Stimulated activated CD8-positive, alpha-beta memory T cell treated with anti-CD3 and anti-CD28 coated beads, Interleukin-2, amount 100 ng/mL, for 1 hour (primary cell): ENCODE measurements around the gene ANAPC2.

ENCODE experiments used
- DNase-seq, 2 donors: peaks; one replicate each; pipeline ENCODE4 v3.0.0-alpha.2; 2020; ENCODE audit warnings: low read depth in 2 of 2

ANAPC2 gene

DNA sequence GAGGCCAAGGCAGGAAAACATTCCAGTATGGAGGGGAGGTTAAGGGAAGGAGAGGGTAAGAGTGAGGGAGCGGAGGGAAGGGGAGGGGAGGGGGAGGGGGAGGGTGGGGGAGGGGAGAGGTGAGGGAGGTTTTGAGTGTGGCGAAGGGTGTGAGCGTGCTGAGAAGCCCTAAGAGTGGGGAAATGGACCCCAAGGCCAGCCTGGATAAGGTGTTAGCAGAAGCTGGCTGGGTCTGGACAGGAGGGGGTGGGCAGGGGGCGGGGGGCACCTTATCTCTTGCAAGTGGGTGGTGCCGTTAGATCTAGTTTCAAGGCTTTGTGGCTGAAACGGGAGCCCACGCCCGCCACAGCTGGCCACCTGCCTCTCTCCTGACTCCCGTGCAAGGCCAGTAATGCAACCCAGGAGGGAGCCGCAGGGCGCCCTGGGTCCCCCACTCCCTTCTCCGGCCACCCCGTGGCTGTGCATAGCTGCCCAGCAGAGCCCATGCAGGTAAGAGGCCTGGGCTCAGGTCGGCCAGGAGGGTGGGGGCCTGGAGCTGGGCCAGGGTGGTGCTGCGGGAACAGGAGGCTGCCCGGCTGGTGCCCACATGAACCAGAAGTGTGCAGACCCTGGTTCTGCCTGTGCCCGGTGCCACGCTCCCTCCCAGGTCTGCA, 39.6 kb upstream of the ANAPC2 start:
- no peak for DNase-seq

DNA sequence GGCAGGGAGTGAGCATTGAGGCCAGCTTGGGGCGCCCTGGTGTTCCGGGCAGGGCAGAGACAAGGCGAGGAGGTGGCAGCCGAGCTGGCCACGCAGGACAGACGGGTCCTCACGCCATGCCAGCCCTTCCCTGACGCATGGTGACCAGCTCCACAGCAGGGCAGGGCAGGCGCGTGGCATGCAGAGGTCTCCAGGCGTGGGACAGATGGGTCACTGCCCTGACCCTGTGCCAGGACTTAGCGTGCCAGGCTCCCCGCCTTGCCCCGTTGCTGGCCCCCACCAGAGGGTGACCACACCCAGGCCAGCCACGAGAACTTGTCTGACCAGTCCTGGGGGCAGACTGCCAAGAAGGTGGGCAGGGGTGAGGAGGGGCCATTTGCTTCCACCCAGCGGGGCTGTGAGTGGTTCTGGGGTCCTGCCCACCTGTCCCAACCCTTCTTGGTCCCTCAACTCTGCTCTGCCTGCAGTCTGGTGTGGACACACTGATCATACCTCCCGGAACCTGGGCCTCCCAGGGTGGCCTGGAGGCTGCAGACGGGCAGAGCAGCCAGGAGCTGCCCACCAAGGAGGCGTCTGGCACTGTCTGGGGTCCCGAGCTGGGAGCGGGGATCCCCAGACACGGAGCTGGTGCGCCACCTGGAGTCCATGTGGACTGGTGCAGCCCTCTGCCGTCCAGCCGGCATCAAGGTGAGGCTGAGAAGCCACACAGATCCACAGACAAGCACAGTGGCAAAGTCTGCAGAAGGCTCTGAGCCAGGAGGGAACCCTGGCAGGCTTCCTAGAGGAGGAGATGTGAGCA, 38.9 kb upstream of the ANAPC2 start, which contains the start of gene RNF224:
Gene RNF224 (plus strand): TSS at position 449 of the 799 bp plus-strand sequence. CDS start 834 bp downstream, outside the sequence.
- DNase-seq, result peak; percentile 60 to 72

DNA sequence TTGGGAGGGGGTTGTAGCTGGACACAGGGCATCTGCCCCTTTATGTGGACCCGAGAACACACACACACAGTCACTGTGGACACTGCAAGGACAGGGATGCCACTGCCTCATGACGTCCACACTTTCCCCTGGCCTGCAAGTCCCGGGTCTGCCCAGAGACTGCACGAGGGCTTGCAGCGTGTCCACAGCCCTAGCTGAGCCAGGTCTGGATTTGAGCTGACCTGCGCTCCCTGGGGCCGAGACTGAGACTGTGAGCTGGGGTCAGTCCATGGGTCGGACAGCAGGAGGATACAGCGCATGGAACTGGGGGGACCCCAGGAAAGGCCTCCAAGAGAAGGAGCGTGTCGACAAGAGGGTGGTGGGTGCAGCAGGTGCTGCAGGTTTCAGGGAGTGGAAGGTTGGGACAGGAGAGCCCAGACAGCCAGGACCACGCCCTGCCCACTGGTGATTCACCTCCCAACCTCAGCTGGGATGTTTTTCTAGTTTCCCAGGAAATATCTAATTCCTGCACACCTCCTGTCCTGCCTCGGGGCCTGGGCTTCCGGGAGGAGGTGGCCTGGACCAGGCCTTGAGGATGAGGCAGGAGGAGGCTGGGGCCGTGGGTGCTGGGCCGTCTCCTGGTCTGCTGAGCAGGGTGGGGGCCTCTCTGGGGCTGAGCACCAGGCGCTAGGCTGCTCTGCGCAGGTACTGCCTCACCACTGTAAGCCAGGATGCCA, 38.1 kb upstream of the ANAPC2 start:
- DNase-seq, result no peak

DNA sequence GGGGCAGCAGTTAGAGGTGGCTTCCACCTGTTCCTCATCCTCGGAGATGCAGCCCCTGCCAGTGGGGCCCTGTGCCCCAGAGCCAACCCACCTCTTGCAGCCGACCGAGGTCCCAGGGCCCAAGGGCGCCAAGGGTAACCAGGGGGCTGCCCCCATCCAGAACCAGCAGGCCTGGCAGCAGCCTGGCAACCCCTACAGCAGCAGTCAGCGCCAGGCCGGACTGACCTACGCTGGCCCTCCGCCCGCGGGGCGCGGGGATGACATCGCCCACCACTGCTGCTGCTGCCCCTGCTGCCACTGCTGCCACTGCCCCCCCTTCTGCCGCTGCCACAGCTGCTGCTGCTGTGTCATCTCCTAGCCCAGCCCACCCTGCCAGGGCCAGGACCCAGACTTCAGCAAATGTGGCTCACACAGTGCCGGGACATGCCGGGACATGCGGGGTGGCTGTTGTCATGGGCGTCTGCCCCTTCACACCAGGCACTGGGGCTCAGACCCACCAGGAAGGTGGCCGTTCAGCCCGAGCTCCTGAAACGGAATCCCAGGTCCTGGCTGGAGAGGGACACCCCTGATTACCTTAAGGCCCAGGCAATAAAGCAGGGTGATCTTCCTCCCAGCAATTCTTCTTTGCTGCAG, 37.5 kb upstream of the ANAPC2 start:
- DNase-seq, result no peak

DNA sequence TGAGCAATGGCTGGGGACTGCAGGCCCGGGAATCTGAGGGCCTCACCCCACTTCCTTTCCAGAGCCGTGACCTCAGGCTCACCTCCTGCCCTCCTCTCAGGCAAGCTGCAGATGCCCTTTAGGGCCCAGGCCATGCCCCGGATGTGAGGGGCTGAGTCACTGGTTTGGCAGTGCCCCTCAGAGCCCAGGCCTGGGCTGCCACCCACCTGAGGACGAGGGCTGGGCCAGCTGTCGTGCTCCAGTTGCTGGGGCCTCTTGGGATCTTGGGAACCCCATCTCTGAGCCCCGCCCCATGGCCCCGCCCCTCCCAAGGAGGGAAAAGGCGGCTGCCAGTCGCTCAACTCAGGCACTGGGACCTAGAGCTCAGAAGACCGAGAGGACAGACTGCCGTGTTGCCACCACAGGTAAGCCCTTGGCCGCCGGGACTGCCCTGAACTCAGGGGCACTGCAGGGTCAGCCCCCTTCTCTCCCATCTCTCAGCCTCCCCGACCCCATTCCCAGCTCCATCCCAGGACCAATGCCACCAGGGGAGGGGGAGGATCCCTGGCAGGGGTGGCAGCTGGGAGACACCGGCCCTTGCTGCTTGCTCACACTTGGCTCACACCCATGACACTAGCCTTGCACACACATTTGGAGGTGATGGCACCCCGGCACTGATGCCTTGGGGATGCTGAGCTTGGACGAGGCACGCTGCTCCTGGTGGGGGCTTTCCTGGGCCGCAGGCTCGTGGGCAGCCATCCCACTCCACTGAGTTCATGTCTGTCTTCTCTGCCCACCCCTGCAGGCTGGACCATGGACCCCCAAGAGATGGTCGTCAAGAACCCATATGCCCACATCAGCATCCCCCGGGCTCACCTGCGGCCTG, 36.7 kb upstream of the ANAPC2 start, which contains the start of gene CYSRT1:
Gene CYSRT1 (plus strand): TSS at position 345 of the 865 bp plus-strand sequence. CDS start 448 bp downstream, at position 793.
- DNase-seq, result no peak

DNA sequence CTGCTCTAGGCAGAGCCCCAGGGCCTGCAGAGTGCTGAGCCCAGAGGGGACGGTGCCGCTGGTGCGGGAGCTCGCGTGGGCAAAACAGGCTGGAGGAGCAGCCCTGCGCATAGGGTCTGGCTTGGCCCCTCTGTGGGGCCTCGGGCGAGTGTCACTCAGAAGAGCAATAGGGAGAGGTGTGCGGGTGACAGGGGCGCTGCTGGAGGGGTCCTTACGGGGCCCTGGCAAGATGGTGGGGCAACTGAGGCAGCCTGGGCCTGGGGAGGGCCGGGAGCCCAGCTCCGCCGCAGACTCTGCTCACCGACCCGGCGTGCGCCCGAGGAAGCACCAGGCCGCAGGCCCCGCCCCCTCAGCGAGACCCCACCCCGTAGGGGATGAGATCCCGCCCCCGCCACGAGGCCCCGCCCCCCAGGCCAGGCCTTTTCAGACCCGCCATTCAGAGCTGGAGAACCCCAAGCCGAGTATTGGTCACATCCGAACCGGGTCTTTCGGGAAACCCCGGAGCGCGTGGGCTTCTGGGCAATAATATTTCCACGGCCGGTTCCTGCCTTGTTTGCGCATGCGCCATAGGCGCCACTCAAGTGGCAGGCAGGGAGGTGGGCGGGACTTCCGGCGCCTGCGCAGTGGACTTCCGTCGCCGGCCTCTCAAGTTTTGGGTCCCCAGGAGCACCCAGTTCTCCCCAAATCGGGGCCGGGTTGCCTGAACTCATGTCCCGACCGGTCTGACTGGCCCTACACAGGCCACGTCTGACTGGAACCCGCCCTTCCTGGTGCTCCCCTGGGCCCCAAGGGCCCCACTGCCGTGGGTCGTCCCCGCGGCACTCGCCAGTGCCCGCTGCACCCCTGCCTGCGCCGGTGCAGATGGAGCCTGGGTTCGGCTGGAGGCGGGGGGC, 35.0 kb upstream of the ANAPC2 start:
- peak; percentile 93 to 97 for DNase-seq

DNA sequence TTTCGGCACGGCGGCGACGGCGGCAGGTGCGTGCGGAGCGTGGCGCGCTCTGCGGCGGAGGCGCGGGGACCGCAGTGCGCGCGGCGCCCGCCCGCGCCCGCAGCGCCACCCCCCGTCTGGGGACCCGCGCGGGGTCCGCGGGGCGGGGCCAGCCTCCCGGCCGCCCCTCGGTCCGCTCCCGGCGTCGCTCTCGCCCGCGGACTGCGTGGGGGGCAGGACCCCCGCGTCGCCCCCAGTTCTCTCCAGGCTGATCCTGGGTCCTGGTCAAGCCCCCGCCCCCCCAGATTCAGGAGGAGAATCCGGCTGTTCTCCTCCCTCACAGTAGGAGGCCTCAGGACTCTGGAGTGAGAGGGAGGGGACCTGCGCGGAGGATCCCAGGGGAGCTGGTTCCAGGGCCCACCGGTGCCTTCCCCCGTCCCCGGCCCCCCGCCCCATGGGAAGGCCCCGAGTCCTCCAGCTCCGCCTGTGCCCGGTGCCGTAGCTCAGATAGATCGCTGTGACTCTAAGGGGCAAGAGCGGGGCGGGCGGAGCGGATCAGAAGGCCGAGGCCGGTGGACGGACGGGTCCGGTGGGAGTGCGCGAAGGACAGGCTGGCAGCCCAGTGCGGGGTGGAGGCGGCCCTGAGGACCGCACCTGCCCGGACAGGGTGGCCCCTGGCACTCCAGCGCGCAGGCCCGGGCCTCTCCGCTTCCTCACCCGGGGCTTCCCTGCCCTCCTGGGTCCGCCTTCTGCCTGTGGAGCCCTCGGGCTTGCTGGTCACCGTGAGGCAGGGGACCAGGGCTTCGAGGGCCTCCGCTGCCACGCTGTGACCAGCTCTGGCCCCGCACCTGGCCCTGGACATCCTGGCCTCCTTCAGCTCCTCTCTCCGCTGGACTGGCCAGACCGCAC, 34.1 kb upstream of the ANAPC2 start, which contains the start of gene RNF208:
Gene RNF208 (minus strand): TSS at position 51 of the 888 bp plus-strand sequence. CDS start 1,028 bp downstream, outside the sequence.
- no peak for DNase-seq

DNA sequence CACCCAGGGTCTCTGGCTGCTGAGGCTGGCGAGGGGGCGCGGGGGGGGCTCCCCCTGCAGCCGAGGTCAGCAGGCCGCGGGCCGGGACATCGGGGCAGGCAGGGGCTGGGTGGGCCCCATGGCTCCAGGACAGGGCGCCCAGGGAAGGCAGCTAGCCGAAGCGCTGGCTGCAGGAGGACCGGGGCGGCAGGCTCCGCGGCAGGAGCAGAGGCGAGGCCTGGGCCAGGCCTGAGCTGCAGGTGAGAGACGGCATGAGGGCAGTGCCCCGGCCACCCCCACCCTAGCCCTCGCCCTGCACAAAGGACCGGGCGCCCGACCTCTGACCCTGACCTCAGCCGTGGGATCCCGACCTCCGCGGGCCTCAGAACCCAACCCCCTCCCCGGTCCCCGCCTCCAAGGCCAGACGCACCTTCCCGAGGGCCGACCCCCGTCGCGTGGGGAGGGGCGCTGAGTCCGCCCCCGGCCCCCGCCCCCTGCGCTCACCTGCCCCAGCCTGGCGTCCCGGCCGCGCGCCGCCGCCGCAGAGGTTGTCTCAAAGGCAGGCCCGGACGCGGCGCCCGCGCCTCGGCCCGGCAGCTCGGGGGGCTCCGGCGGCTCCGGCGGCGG, 33.2 kb upstream of the ANAPC2 start:
- DNase-seq, result no peak

DNA sequence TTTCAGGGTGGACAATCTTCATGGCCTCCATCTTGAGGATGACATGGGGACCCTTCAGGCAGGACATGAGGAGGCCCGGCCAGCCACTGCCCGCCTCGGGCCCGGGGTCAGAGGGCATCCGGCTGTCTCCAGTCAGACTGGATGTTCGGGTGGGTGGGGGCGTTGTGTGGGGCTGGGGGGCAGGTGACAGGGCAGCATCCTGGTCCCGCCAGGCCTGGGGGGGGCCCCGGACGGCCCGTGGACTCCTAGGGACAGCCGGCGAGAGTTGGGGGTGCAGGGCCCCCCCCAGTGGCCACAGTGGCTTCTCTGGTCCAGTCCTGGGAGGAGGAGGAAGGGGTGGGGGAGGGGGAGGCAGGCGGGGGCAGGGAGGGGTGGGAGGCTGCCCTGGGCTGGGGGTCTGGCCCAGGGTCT, 32.7 kb upstream of the ANAPC2 start:
- no peak for DNase-seq

DNA sequence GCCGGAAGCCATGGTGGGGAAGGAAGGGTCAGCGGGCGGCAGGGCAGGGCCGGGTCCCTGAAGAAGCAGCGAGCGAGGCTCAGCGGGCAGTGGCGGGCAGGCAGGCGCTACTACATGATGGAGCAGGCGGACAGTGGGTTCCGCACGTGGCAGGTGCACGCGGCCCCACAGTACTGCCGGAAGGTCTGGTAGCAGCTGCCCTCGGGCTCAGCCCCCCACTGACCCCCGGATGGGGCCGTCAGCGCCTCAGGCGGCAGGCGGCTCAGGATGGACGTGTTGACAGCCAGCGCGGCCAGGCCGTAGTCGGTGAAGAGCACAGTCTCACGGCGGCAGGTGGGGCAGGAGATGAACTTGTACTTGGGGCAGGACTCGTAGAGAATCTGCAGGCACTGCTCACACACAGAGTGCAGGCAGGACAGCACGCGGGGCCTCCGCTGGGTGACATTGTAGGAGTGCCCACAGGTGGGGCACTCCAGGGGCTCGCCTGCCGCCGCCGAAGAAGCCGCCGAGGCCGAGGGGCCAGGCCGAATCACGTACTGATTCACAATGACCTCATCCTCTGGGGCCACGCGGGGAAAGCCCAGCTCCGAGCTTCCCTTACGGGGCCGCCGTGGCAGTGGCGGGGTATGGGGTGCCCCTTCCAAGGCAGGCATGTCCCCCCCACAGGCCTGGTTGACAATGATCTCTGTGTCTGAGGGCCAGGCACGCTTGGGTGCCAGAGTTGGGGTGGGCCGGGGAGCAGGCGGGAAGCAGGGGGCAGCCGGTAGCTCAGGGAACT, 32.1 kb upstream of the ANAPC2 start:
- no peak for DNase-seq

DNA sequence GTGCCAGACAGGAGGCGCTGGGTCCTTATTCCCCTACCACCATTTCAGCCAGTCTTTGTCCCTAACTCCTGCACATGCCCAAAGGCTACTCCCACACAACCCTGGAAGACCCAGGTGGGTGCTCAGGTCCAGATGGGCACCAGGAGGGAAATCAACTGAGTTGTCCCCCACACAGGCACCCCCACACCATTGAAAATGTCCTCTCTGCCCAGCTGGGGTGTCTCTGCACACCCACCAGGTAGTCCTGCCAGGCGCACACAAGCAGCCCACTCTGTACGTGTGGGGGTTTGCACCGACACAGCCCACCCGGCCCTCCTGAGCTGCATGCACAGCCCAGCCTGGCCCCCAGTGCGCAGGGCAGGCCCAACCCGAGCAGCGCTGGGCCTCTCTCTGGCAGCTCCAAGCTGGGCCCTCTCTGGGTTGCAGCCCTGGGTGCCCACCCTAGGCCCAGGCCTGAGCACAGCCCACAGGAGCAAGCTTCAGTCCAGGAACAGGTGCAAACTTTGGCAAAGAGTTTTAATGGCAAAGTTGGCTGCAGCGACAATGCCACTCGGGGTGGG, 31.5 kb upstream of the ANAPC2 start:
- no peak for DNase-seq

DNA sequence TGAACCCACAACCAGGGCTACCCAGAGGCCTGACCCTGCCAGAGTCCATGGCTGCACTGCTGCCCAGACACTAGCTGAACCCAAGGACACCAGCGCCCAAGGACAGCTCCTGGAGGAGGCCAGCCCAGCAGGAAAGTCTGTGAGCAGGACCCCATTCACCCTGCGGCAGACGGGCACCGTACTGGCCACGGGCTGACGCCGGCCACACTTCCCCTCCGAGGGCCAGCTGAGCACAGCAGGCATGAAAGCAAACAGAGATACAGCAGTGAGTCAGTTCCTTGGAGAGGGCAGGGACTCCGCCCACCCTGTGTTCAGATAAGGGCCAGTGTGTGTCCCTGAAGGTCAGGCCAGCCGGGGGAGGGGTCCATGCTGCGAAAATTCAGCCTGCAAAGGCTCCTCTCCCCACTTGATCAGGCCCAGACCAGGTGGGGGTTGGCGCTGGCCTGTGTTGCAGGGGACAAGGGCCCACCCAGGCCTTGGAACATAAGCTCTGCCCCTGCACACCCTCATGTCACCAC, 30.5 kb upstream of the ANAPC2 start:
- no peak for DNase-seq

DNA sequence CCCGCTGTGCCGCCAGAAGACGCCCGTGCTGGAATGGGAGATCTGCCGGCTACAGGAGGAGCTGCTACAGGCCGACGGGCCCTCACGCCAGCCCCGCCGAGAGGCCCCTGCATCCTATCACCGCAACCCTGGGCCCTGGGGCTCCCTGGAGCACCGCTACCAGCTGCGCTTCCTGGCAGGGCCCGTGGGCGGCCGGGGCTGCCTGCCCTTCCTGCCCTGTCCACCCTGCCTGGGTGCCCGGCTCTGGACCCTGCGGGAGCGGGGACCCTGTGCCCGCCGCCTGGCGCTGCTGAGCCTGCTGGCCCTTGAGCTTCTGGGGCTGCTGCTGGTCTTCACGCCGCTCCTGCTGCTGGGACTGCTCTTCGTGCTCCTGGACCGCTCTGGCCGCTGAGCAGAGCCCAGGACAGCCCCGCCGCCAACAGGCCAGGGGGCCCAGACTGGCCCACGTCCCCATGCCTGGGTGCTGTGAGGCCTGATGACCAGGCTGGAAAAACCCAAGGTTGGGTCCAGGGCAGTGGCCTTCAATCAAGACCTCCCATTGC, 29.9 kb upstream of the ANAPC2 start:
- DNase-seq, result no peak

DNA sequence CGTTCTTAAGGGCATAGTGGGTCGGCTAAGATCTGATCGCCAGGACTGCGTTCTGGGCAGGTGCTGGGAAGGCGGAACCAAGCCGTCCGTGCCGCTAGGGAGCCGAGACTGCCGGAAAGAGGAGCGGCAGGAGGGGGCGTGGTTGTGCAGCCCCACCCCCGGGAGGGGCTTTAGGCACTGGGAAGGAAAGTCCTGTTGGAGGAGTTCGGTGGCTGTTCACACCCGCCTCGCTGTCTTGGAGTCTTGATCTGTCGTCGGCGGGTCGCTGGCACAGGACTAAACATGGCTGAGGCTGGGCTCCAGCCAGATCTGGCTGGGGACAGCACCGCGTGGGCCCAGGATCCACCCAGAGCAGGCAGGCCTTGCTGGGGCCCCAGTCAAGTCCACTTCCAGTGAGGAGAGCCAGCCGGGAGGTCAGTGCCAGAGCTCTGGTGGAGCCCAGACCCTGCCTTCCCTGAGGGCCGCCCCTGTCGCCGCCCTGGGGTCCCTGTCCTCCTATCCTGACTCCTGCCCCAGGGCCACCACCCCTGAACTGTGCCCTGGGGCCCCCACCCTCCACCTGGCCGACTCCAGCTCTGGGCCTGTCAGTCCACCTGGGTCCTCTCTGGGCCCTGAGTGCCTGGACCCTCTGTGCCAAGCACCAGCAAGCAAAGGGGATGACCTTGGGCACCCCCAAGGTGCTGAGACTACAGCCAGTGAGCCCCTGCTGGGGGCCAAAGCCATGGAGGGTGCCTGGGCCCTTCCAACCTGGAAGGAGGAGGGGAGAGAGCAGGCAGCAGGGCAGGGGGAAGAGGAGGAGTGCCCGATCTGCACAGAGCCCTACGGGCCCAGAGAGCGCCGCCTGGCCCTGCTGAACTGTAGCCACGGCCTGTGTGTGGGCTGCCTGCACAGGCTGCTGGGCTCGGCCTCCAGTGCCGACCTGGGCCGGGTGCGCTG, 29.2 kb upstream of the ANAPC2 start:
- no peak for DNase-seq

DNA sequence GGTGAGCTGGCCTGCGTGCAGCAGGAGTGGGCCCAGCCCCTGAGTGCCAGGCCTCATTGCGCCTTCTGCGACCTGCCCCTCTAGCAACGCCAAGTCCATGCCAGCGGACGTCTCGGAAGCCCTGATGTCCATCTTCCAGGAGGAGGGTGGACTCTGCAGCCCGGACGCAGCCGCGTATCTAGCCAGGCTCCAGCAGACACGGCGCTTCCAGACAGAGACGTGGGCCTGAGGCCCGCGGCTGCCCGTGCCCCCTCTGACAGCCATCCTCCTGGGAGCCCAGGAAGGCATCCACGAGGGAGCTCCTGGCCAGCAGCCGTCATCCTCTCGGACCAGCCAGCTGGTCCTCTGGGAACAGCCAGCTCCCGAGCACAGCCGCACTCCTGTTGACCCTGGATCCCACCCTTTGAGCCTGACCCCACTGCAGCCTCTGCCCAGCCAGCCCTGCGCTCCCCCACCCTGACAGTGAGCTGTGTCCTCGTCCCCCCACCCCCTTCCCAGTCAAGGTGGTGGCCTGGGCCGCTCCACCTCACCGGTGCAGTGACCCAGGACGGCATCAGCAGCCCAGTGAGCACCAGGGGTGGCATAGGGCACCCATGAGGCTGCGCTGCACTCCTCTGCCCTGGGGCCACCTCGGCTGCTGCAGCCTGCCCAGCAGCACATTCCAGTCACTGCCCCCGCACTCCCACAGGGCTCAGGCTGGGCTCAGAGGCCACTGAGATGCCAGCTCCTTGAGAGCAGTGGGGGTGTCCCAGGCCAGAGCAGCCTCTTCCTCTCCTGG, 28.0 kb upstream of the ANAPC2 start:
- no peak for DNase-seq
